Gastrocnemius medialis (tissue), 4 donors: Measurements from ENCODE around the gene ELF1.

Experiments used
- POLR2A ChIP-seq, 2 donors: fragments of 450-650 bp; IDR thresholded peaks; one replicate each; pipeline ENCODE4 v1.6.1; 2017; ENCODE audit warnings: antibody characterized with exemption in 2 of 2, mild to moderate bottlenecking in 2 of 2, moderate library complexity in 2 of 2
- TF ChIP-seq, protein P1 (sequence below), 5 experiments: fragments of 450-650 bp in 3 of 5; fragments of 200-600 bp in 2 of 5; sonication (generic) in 2 of 5; IDR thresholded peaks in 4 of 5; conservative IDR thresholded peaks in 1 of 5; 1 replicate in 4 of 5; 2 replicates in 1 of 5; pipeline ENCODE4 v1.5.1; 2016 to 2019; ENCODE audit warnings: antibody characterized with exemption in 5 of 5, mild to moderate bottlenecking in 3 of 5, moderate library complexity in 3 of 5

DNA sequence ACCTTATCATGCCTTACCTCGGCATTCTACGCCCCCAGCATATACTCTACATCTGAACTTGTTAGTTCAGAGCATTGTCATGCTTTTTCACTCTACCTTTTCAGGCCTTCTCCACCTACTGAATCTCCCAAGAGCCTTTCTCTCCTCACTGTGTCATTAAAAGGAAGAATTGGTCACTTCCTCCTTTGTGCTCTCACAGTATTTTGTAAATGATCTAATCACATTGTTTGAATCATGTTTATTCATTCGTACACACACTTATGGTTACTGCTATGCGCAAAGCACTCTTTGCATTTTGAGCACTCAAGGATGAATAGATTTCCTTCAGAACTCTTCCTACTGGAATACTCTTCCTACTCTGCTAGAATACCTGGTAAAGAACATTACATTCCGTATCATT is 15.8 kb upstream of the ELF1 start:
- TF ChIP-seq POLR2A (IDR thresholded peaks at IDR 0.05) = no peak
- TF ChIP-seq, protein P1, sequence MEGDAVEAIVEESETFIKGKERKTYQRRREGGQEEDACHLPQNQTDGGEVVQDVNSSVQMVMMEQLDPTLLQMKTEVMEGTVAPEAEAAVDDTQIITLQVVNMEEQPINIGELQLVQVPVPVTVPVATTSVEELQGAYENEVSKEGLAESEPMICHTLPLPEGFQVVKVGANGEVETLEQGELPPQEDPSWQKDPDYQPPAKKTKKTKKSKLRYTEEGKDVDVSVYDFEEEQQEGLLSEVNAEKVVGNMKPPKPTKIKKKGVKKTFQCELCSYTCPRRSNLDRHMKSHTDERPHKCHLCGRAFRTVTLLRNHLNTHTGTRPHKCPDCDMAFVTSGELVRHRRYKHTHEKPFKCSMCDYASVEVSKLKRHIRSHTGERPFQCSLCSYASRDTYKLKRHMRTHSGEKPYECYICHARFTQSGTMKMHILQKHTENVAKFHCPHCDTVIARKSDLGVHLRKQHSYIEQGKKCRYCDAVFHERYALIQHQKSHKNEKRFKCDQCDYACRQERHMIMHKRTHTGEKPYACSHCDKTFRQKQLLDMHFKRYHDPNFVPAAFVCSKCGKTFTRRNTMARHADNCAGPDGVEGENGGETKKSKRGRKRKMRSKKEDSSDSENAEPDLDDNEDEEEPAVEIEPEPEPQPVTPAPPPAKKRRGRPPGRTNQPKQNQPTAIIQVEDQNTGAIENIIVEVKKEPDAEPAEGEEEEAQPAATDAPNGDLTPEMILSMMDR (IDR thresholded peaks at IDR 0.05 in 4 of 5, conservative IDR thresholded peaks at IDR 0.05 in 1 of 5) = no peak
